ENCODE measurements around the gene ANXA5. TPM values are rescaled to one million over a fixed set of nuclear protein-coding genes. Genes with fewer than 3 reads are reported as not detected.

Gene ANXA5
- total and polyA plus RNA-seq, 4 donors = 335 to 471 (median 394) TPM

- Histone ChIP-seq H3K9me3 (ENCODE audit: control insufficient read depth, low read length) (no peaks in the 10 kb centered on the region), H3K27me3 (ENCODE audit: control insufficient read depth in 1 of 2, insufficient read depth in 2 of 2, low read length in 1 of 2) (no peaks in the 10 kb centered on the region), H3K4me3 (ENCODE audit: low read length in 2 of 2) (no peak overlapping the region), H3K27ac (ENCODE audit: low read depth in 1 of 2, low read length in 2 of 2) (no peak overlapping the region), H3K36me3 (ENCODE audit: control insufficient read depth in 1 of 2, insufficient read depth in 2 of 2, low read length in 1 of 2) (no peaks in the 10 kb centered on the region), H3K4me1 (ENCODE audit: control insufficient read depth in 1 of 2, insufficient read depth in 2 of 2, low read length in 2 of 2) (no peaks in the 10 kb centered on the region)
- intact Hi-C loops (cut with DNase I) = no loop called here
- 75 to 81% methylated on average over 4 of the region's 4 CpGs for WGBS, 2 donors
- DNase-seq = no peak
- no peak for ATAC-seq (ENCODE audit: low FRiP score)
Observed at GRCh38 chr4:121706595-121707021, 9.8 kb upstream of the ANXA5 start.

GRCh38 chr4:121705521-121705920 lies 8.7 kb upstream of the ANXA5 start:
- 82 to 87% methylated on average over 6 of the region's 6 CpGs for WGBS, 2 donors
- Histone ChIP-seq H3K4me3 (ENCODE audit: low read length in 2 of 2) (no peak overlapping the region), H3K27me3 (ENCODE audit: control insufficient read depth in 1 of 2, insufficient read depth in 2 of 2, low read length in 1 of 2) (no peaks in the 10 kb centered on the region), H3K36me3 (ENCODE audit: control insufficient read depth in 1 of 2, insufficient read depth in 2 of 2, low read length in 1 of 2) (no peaks in the 10 kb centered on the region), H3K27ac (ENCODE audit: low read depth in 1 of 2, low read length in 2 of 2) (no peak overlapping the region), H3K9me3 (ENCODE audit: control insufficient read depth, low read length) (no peaks in the 10 kb centered on the region), H3K4me1 (ENCODE audit: control insufficient read depth in 1 of 2, insufficient read depth in 2 of 2, low read length in 2 of 2) (no peaks in the 10 kb centered on the region)
- intact Hi-C loops (cut with DNase I) = no loop called here
- no peak for DNase-seq
- ATAC-seq (ENCODE audit: low FRiP score) = no peak

DNA sequence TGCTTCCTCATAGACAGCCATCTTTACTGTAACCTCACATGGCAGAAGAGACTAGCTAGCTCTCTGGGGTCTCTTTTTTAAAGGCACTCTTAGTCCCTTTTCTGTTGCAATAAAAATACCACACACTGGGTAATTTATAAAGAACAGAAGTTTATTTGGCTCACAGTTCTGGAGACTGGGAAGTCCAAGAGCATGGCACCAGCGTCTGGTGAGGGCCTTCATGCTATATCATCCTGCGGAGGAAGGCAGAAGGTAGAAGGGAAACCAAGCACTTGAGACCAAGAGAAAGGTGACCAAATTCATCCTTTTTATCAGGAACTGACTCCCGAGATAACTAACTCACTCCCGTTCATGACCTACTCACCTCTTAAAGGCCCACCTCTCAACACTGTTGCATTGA lies 5.4 kb upstream of the ANXA5 start:
- 91% methylated on average over 4 of the region's 4 CpGs for WGBS, 2 donors
- ATAC-seq (ENCODE audit: low FRiP score) (no peak), DNase-seq (no peak)
- Histone ChIP-seq H3K36me3 (ENCODE audit: control insufficient read depth in 1 of 2, insufficient read depth in 2 of 2, low read length in 1 of 2) (no peaks in the 10 kb centered on the region), H3K4me3 (ENCODE audit: low read length in 2 of 2) (no peak overlapping the region), H3K9me3 (ENCODE audit: control insufficient read depth, low read length) (no peaks in the 10 kb centered on the region), H3K27ac (ENCODE audit: low read depth in 1 of 2, low read length in 2 of 2) (no peak overlapping the region), H3K4me1 (ENCODE audit: control insufficient read depth in 1 of 2, insufficient read depth in 2 of 2, low read length in 2 of 2) (peaks cover 0 to 6% of the 10 kb centered on the region in 2 donors), H3K27me3 (ENCODE audit: control insufficient read depth in 1 of 2, insufficient read depth in 2 of 2, low read length in 1 of 2) (no peaks in the 10 kb centered on the region)
- intact Hi-C loops (cut with DNase I) = no loop called here

DNA sequence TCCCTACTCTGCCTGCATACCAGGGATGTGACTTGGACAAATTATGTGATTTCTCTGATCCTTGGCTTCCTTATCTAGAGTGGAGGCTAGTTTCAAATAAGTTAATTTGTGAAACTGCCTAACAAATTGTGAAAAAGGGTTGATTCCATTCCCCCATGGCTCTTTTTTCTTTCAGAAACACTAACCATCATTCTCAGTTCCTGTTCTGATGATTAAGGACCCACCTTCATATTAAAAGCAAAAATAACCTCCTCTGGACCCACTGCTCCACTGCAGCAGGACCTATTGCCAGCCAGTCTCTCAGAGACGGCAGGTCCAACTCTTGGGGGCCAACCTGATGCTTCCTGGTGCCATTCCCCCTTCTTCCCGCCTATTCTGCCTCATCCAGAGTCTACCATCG lies 4.5 kb upstream of the ANXA5 start:
- DNase-seq = no peak
- intact Hi-C loops (cut with DNase I) = no loop called here
- no peaks in the 10 kb centered on the region for H3K36me3 ChIP-seq (ENCODE audit: control insufficient read depth in 1 of 2, insufficient read depth in 2 of 2, low read length in 1 of 2)
- peaks cover 0 to 6% of the 10 kb centered on the region in 2 donors for H3K4me1 ChIP-seq (ENCODE audit: control insufficient read depth in 1 of 2, insufficient read depth in 2 of 2, low read length in 2 of 2)
- H3K27ac ChIP-seq (ENCODE audit: low read depth in 1 of 2, low read length in 2 of 2) = no peak overlapping the region
- H3K9me3 ChIP-seq (ENCODE audit: control insufficient read depth, low read length) = no peaks in the 10 kb centered on the region
- WGBS, 2 donors = 87 to 90% methylated on average over 3 of the region's 3 CpGs
- no peak for ATAC-seq (ENCODE audit: low FRiP score)
- H3K27me3 ChIP-seq (ENCODE audit: control insufficient read depth in 1 of 2, insufficient read depth in 2 of 2, low read length in 1 of 2) = no peaks in the 10 kb centered on the region
- H3K4me3 ChIP-seq (ENCODE audit: low read length in 2 of 2) = no peak overlapping the region

DNA sequence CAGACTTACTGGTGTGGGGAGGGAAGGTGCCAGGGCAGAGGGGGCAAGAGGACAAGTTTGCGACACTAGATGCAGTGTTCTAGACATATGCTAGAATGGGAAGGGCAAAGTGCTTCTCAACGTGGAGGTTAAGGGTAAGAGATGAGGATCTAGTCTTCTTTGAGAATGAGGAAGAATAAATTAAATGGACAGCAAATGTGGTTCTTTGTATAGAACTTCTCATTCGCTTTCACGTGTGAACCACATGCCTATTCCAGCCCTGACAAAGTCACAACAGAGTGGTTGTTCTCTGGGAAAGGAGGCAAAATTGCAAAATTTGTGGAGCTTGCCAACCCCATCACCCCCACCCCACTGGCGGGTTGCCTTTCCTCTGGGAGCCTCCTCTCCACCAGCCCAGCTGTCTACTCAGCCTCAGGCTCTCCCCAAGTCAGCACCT lies 1.5 kb upstream of the ANXA5 start:
- Histone ChIP-seq H3K27me3 (ENCODE audit: control insufficient read depth in 1 of 2, insufficient read depth in 2 of 2, low read length in 1 of 2) (no peaks in the 10 kb centered on the region), H3K36me3 (ENCODE audit: control insufficient read depth in 1 of 2, insufficient read depth in 2 of 2, low read length in 1 of 2) (no peaks in the 10 kb centered on the region), H3K9me3 (ENCODE audit: control insufficient read depth, low read length) (no peaks in the 10 kb centered on the region), H3K4me1 (ENCODE audit: control insufficient read depth in 1 of 2, insufficient read depth in 2 of 2, low read length in 2 of 2) (peaks cover 0 to 6% of the 10 kb centered on the region in 2 donors), H3K27ac (ENCODE audit: low read depth in 1 of 2, low read length in 2 of 2) (no peak overlapping the region), H3K4me3 (ENCODE audit: low read length in 2 of 2) (no peak overlapping the region)
- WGBS, 2 donors = 59 to 60% methylated on average over 5 of the region's 5 CpGs
- no peak for ATAC-seq (ENCODE audit: low FRiP score)
- DNase-seq = no peak
- intact Hi-C loops (cut with DNase I) = loop anchor here in 1 of 2 donors (5.0 kb wide), 1 partner anchor 104 kb away; the partner anchor contains the start of gene EXOSC9

DNA sequence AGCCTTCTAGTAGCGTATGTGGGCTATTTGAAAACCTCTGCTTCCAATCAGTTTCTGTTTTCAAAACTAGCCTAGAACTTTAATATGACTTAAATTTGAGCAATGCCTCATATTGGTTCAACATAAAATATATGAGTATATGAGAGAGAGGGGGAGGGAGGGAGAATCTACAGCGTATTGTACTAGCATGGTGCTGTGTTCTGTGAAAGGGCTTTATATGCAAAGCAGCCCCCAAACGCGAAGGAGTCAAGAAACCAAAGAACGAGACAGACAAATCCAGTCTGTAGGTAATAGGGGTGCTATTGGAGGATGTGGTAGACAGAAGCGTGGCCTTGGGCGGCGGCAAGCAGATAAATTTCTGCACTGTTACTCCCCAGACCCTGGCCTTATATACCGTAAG lies 784 bp upstream of the ANXA5 start:
- Histone ChIP-seq H3K36me3 (ENCODE audit: control insufficient read depth in 1 of 2, insufficient read depth in 2 of 2, low read length in 1 of 2) (no peaks in the 10 kb centered on the region), H3K27ac (ENCODE audit: low read depth in 1 of 2, low read length in 2 of 2) (no peak overlapping the region), H3K4me3 (ENCODE audit: low read length in 2 of 2) (peak overlapping the region; percentile 69 to 96), H3K4me1 (ENCODE audit: control insufficient read depth in 1 of 2, insufficient read depth in 2 of 2, low read length in 2 of 2) (peaks cover 0 to 6% of the 10 kb centered on the region in 2 donors), H3K27me3 (ENCODE audit: control insufficient read depth in 1 of 2, insufficient read depth in 2 of 2, low read length in 1 of 2) (no peaks in the 10 kb centered on the region), H3K9me3 (ENCODE audit: control insufficient read depth, low read length) (no peaks in the 10 kb centered on the region)
- no peak for DNase-seq
- no peak for ATAC-seq (ENCODE audit: low FRiP score)
- WGBS, 2 donors = 61 to 63% methylated on average over 9 of the region's 9 CpGs
- intact Hi-C loops (cut with DNase I) = loop anchor here in 1 of 2 donors (5.0 kb wide), 1 partner anchor 105 kb away; the partner anchor contains the start of gene EXOSC9

DNA sequence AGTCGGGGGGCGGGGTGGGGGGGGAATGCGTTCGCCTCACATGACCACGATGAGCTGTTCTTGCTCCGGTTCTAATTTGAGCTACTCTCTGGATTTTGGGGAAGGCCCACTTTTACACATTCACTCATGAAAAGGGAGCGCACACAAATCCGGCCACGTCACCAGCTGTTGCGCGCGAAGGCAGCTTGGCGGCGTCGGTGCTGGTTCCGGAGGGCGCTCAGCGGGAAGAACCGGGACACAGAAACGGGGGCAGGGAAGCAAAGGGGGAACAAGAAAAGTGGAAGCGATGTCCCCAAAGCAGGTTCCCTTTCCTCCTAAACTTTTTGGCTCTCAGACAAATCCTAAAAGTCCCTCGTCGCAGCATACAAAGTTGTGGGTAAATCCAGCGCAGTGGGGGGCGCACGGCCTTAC lies 605 bp downstream of the ANXA5 start:
- no peaks in the 10 kb centered on the region for H3K9me3 ChIP-seq (ENCODE audit: control insufficient read depth, low read length)
- ATAC-seq (ENCODE audit: low FRiP score) = peak; percentile 87
- peak overlapping the region; percentile 77 to 99 for H3K27ac ChIP-seq (ENCODE audit: low read depth in 1 of 2, low read length in 2 of 2)
- 0% methylated on average over 26 of the region's 26 CpGs for WGBS, 2 donors
- no peaks in the 10 kb centered on the region for H3K36me3 ChIP-seq (ENCODE audit: control insufficient read depth in 1 of 2, insufficient read depth in 2 of 2, low read length in 1 of 2)
- peaks cover 0 to 14% of the 10 kb centered on the region in 2 donors for H3K4me1 ChIP-seq (ENCODE audit: control insufficient read depth in 1 of 2, insufficient read depth in 2 of 2, low read length in 2 of 2)
- DNase-seq = peak; percentile 94 to 95
- H3K27me3 ChIP-seq (ENCODE audit: control insufficient read depth in 1 of 2, insufficient read depth in 2 of 2, low read length in 1 of 2) = no peaks in the 10 kb centered on the region
- peak overlapping the region; percentile 69 to 96 for H3K4me3 ChIP-seq (ENCODE audit: low read length in 2 of 2)
- intact Hi-C loops (cut with DNase I) = loop anchor here in 1 of 2 donors (5.0 kb wide), 1 partner anchor 106 kb away; the partner anchor contains the start of gene EXOSC9

GRCh38 chr4:121693886-121694285 lies 2.9 kb downstream of the ANXA5 start:
- Histone ChIP-seq H3K27me3 (ENCODE audit: control insufficient read depth in 1 of 2, insufficient read depth in 2 of 2, low read length in 1 of 2) (no peaks in the 10 kb centered on the region), H3K4me3 (ENCODE audit: low read length in 2 of 2) (no peak overlapping the region), H3K9me3 (ENCODE audit: control insufficient read depth, low read length) (no peaks in the 10 kb centered on the region), H3K4me1 (ENCODE audit: control insufficient read depth in 1 of 2, insufficient read depth in 2 of 2, low read length in 2 of 2) (peaks cover 6 to 16% of the 10 kb centered on the region in 2 donors), H3K36me3 (ENCODE audit: control insufficient read depth in 1 of 2, insufficient read depth in 2 of 2, low read length in 1 of 2) (no peaks in the 10 kb centered on the region), H3K27ac (ENCODE audit: low read depth in 1 of 2, low read length in 2 of 2) (no peak overlapping the region)
- ATAC-seq (ENCODE audit: low FRiP score) = no peak
- intact Hi-C loops (cut with DNase I) = no loop called here
- 66 to 69% methylated on average over 4 of the region's 4 CpGs for WGBS, 2 donors
- no peak for DNase-seq

GRCh38 chr4:121693450-121693849 lies 3.3 kb downstream of the ANXA5 start:
- WGBS, 2 donors = 43% methylated on average over 2 of the region's 2 CpGs
- ATAC-seq (ENCODE audit: low FRiP score) (no peak), DNase-seq (no peak)
- no peaks in the 10 kb centered on the region for H3K27me3 ChIP-seq (ENCODE audit: control insufficient read depth in 1 of 2, insufficient read depth in 2 of 2, low read length in 1 of 2)
- H3K36me3 ChIP-seq (ENCODE audit: control insufficient read depth in 1 of 2, insufficient read depth in 2 of 2, low read length in 1 of 2) = no peaks in the 10 kb centered on the region
- H3K27ac ChIP-seq (ENCODE audit: low read depth in 1 of 2, low read length in 2 of 2) = peak overlapping the region in 1 of 2 donors; percentile 9
- H3K9me3 ChIP-seq (ENCODE audit: control insufficient read depth, low read length) = no peaks in the 10 kb centered on the region
- peaks cover 6 to 18% of the 10 kb centered on the region in 2 donors for H3K4me1 ChIP-seq (ENCODE audit: control insufficient read depth in 1 of 2, insufficient read depth in 2 of 2, low read length in 2 of 2)
- H3K4me3 ChIP-seq (ENCODE audit: low read length in 2 of 2) = no peak overlapping the region
- intact Hi-C loops (cut with DNase I) = no loop called here

Data from aorta (tissue), 5 donors.